ENCODE data around the gene CHRNB2. TPM values are rescaled to one million over a fixed set of nuclear protein-coding genes. Genes with fewer than 3 reads are reported as not detected.

The CHRNB2 gene
- total and polyA plus RNA-seq, 2 of the 4 experiments (the other 2 are of a cell fraction), result under 0.01 to 0.03 TPM

GRCh38 chr1:154599658-154600057 lies 32.1 kb downstream of the CHRNB2 start:
- dilution Hi-C loops (cut with HindIII; ENCODE audit: low sequenced_read_pairs, unreplicated experiment), result no loop called here
- no peak overlapping the region for H3K4ac ChIP-seq (ENCODE audit: low read depth, low read length)
- no peak overlapping the region for H2BK120ac ChIP-seq (ENCODE audit: low read depth, low read length)
- no peak overlapping the region for H2AK9ac ChIP-seq (replicated peaks; ENCODE audit: low read depth, low read length, poor library complexity)
- no peak overlapping the region for H3K18ac ChIP-seq (ENCODE audit: low read depth, low read length)
- no peak overlapping the region for H3K56ac ChIP-seq (ENCODE audit: extremely low read depth, insufficient read depth, low read length)
- CTCF ChIA-PET, result no interaction called here
- no peaks in the 10 kb centered on the region for H3K9me3 ChIP-seq (ENCODE audit: control insufficient read depth, insufficient read depth, low read length)
- no CpG with 5 or more reads among the region's 3 CpGs for WGBS, 2 experiments (ENCODE audit: extremely low coverage in 2 of 2, insufficient read length in 1 of 2)
- H2AFZ ChIP-seq (replicated peaks; ENCODE audit: low read length, poor library complexity), result no peak overlapping the region
- peaks cover 54% of the 10 kb centered on the region for H3K36me3 ChIP-seq (ENCODE audit: control insufficient read depth, insufficient read depth, low read length)
- H2AK5ac ChIP-seq (ENCODE audit: low read depth, low read length), result no peak overlapping the region
- in situ Hi-C loops (cut with MboI; ENCODE audit: low sequenced_read_pairs), result no loop called here
- BruUV-seq (replicated peaks), result no TSS peak
- TF ChIP-seq MAFK (IDR thresholded peaks at IDR 0.05; ENCODE audit: low read depth, low read length), result no peak
- TF ChIP-seq USF2 (IDR thresholded peaks at IDR 0.05; ENCODE audit: low read depth, low read length), result no peak
- no peak for TF ChIP-seq CTCF (conservative IDR thresholded peaks at IDR 0.05; ENCODE audit: low read depth, low read length)
- no peak for TF ChIP-seq FOS (IDR thresholded peaks at IDR 0.05; ENCODE audit: low read depth, low read length)
- TF ChIP-seq BHLHE40 (IDR thresholded peaks at IDR 0.05; ENCODE audit: low read depth, low read length), result no peak
- peaks cover 56 to 87% of the 10 kb centered on the region in 2 experiments for H3K79me1 ChIP-seq (ENCODE audit: low read depth in 1 of 2, low read length in 2 of 2)
- no peak overlapping the region for H3K4me3 ChIP-seq (ENCODE audit: insufficient read depth, low read depth, low read length)
- POLR2A ChIA-PET (ENCODE audit: unreplicated experiment), result no interaction called here
- ATAC-seq (ENCODE audit: low read depth) (peak; percentile 54), DNase-seq (peak; percentile 60)
- peak overlapping the region; percentile 52 for H2BK5ac ChIP-seq (ENCODE audit: low read depth, low read length, poor library complexity, severe bottlenecking)
- no peak overlapping the region for H2BK15ac ChIP-seq (ENCODE audit: low read depth, low read length)
- no peak overlapping the region for H4K5ac ChIP-seq (ENCODE audit: low read depth, low read length)
- H3K23ac ChIP-seq (ENCODE audit: low read depth, low read length), result no peak overlapping the region
- H4K20me1 ChIP-seq (ENCODE audit: insufficient read depth, low read length), result peaks cover 79% of the 10 kb centered on the region
- peaks cover 10% of the 10 kb centered on the region for H3K4me1 ChIP-seq (ENCODE audit: control insufficient read depth, insufficient read depth, low read length)
- H3K27me3 ChIP-seq (ENCODE audit: control insufficient read depth, insufficient read depth, low read length), result no peaks in the 10 kb centered on the region
- no peak overlapping the region for H3K9ac ChIP-seq (ENCODE audit: low read depth, low read length)
- H4K8ac ChIP-seq (ENCODE audit: low read depth in 2 of 2, low read length in 2 of 2), result no peak overlapping the region
- intact Hi-C loops (cut with micrococcal nuclease), result no loop called here
- H3K9me1 ChIP-seq (ENCODE audit: insufficient read depth, low read length), result peaks cover 60% of the 10 kb centered on the region
- H3K14ac ChIP-seq (replicated peaks; ENCODE audit: low read depth, low read length), result no peak overlapping the region
- H3K27ac ChIP-seq (ENCODE audit: insufficient read depth, low read length), result no peak overlapping the region
- no peak overlapping the region for H4K91ac ChIP-seq (ENCODE audit: insufficient read depth, low read depth, low read length)
- peak overlapping the region; percentile 19 for H3K4me2 ChIP-seq (ENCODE audit: low read depth, low read length)
- no peak overlapping the region for H2BK20ac ChIP-seq (ENCODE audit: low read depth, low read length)
